Sciatic nerve (tissue), 2 donors: ENCODE data around the gene ATP6V1G2. TPM values are rescaled to one million over a fixed set of nuclear protein-coding genes. Genes with fewer than 3 reads are reported as not detected.
"Not testable (repeated sequence)": the region's sequence is repeated elsewhere in the genome, so short reads cannot be mapped to it uniquely, and the experiment has no call there.

ENCODE experiments used
- ATAC-seq: fragments of 200-7000 bp; cut with Tn5 transposase; one replicate; pipeline ENCODE4 v1.9.1; 2020; ENCODE audit warnings: mild to moderate bottlenecking, moderate library complexity
- DNase-seq: peaks from one replicate; pipeline ENCODE4 v3.0.0-alpha.2; 2020; ENCODE audit warnings: low spot score
- intact Hi-C: fragments of 100-400 bp; cut with DNase I; formaldehyde crosslinking; loops from one replicate; pipeline ENCODE4 v1.14.2; 2022
- total RNA-seq: library from RNA; stranded (reverse); fragmentation: NEBNext Ultra II Directional; extraction: Animal tissue kit (Norgen Biotek cat#: 25700); gene quantifications from one replicate; pipeline ENCODE4 v1.2.1, GENCODE V29; 2021
- donor health status: DM: no; HTN: no; CAD: no.
- donor health status: DM: no; HTN: no; CAD: no.

ATP6V1G2 gene
- total RNA-seq, 1 donor from 2014 or later, result 4.8 TPM

GRCh38 chr6:31497531-31498476, 48.6 kb downstream of the ATP6V1G2 start, which contains the start of gene MICB:
Gene MICB, plus strand, starts transcription at chr6:31498145. Its CDS starts 49 bp downstream, at chr6:31498194.
- intact Hi-C loops, result no loop called here
- DNase-seq (peak; percentile 81), ATAC-seq (peak; percentile 64)

GRCh38 chr6:31496826-31497225, 49.6 kb downstream of the ATP6V1G2 start:
- ATAC-seq, intact Hi-C loops: not testable (repeated sequence)

GRCh38 chr6:31495580-31495979, 50.8 kb downstream of the ATP6V1G2 start:
- intact Hi-C loops, result no loop called here
- DNase-seq, result no peak
- no peak for ATAC-seq

More at GRCh38 chr6:31496826-31497225, 49.6 kb downstream of the ATP6V1G2 start:
- DNase-seq, result not testable (repeated sequence)

Other genes starting within 250 kb of the ATP6V1G2 start
- 990 TPM for gene HLA-B, start 189.4 kb downstream of the ATP6V1G2 start, total RNA-seq
- gene MICA, start 143.0 kb downstream of the ATP6V1G2 start, total RNA-seq, result 26.5 TPM
- gene MICB, start 48.5 kb downstream of the ATP6V1G2 start, total RNA-seq, result 2.9 TPM
- gene MCCD1, start 17.6 kb downstream of the ATP6V1G2 start, total RNA-seq, result not detected
- 258 TPM for gene DDX39B, start 4.6 kb downstream of the ATP6V1G2 start, total RNA-seq
- gene NFKBIL1, start 1.0 kb upstream of the ATP6V1G2 start, total RNA-seq, result 23.0 TPM
- gene LTA, start 25.7 kb upstream of the ATP6V1G2 start, total RNA-seq, result 0.27 TPM
- gene TNF, start 29.0 kb upstream of the ATP6V1G2 start, total RNA-seq, result 0.40 TPM
- gene LTB, start 35.8 kb upstream of the ATP6V1G2 start, total RNA-seq, result 4.0 TPM
- 17.7 TPM for gene LST1, start 39.7 kb upstream of the ATP6V1G2 start, total RNA-seq
- gene NCR3, start 46.4 kb upstream of the ATP6V1G2 start, total RNA-seq, result 1.1 TPM
- 50.6 TPM for gene AIF1, start 68.6 kb upstream of the ATP6V1G2 start, total RNA-seq
- gene PRRC2A, start 74.1 kb upstream of the ATP6V1G2 start, total RNA-seq, result 166 TPM
- gene BAG6, start 106.1 kb upstream of the ATP6V1G2 start, total RNA-seq, result 201 TPM
- gene APOM, start 109.3 kb upstream of the ATP6V1G2 start, total RNA-seq, result 0.53 TPM
- 14.5 TPM for gene C6orf47, start 114.2 kb upstream of the ATP6V1G2 start, total RNA-seq
- 16.7 TPM for gene GPANK1, start 118.4 kb upstream of the ATP6V1G2 start, total RNA-seq
- gene CSNK2B, start 119.5 kb upstream of the ATP6V1G2 start, total RNA-seq, result 116 TPM
- gene LY6G5B, start 123.4 kb upstream of the ATP6V1G2 start, total RNA-seq, result 20.4 TPM
- gene LY6G5C, start 134.5 kb upstream of the ATP6V1G2 start, total RNA-seq, result 2.1 TPM
- 46.0 TPM for gene ABHD16A, start 156.7 kb upstream of the ATP6V1G2 start, total RNA-seq
- not detected for gene LY6G6F, start 160.3 kb upstream of the ATP6V1G2 start, total RNA-seq
- gene LY6G6D, start 168.7 kb upstream of the ATP6V1G2 start, total RNA-seq, result not detected
- 0.71 TPM for gene LY6G6C, start 175.1 kb upstream of the ATP6V1G2 start, total RNA-seq
- 0.62 TPM for gene MPIG6B, start 176.8 kb upstream of the ATP6V1G2 start, total RNA-seq
- gene DDAH2, start 182.7 kb upstream of the ATP6V1G2 start, total RNA-seq, result 124 TPM
- 239 TPM for gene CLIC1, start 189.9 kb upstream of the ATP6V1G2 start, total RNA-seq
- gene MSH5, start 193.4 kb upstream of the ATP6V1G2 start, total RNA-seq, result 21.2 TPM
- 4.9 TPM for gene SAPCD1, start 216.0 kb upstream of the ATP6V1G2 start, total RNA-seq
- 0.94 TPM for gene VWA7, start 230.7 kb upstream of the ATP6V1G2 start, total RNA-seq
- gene VARS1, start 249.1 kb upstream of the ATP6V1G2 start, total RNA-seq, result 42.3 TPM